HL-60/S4 treated with phorbol 12-myristate 13-acetate at 8.2 ng/mL for 4 days and 3 days (cell line): ENCODE measurements around the gene PSD4.

Experiments used
- in situ Hi-C: fragments of 300-500 bp; cut with MboI; formaldehyde crosslinking; loops from 2 replicates; pipeline ENCODE4 v1.15.0; 2022; ENCODE audit warnings: low sequenced_read_pairs

PSD4 gene

DNA sequence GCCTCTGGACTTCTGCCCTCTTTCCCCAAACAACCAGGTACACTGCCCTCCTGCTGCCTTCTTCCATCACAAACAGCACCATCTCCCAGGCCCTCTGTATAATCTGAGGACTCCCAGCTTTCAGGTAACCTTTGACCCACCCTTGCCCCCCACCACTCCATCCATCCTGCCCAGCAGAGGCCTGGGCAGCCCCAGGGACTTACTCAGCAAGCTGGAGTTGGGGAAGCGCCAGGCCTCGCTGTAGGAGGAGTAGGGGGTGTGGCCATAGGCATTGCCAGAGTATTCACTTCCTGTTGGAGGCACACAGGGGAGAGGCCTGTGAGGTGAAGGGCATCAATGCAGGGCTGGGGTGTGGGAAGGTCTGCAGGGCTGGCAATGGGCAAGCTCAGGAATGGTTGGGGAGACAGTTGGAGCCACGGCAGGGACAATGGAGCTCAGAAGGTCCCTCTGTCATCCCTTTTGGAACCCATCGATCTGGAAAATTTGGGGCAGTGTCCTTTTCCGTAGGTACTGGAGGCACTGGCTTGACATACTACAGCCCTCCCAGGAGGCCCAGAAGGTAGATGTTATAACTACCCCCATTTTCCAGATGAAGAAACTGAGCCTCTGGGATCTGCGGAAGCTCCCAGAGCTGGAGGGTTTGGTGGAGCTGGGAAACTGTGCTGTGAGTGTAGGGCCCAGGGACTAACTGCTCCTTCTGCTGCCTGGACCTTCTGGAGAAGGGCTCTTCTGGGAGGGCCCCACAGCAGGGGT, 46.3 kb downstream of the PSD4 start:
- in situ Hi-C loops = no loop called here

DNA sequence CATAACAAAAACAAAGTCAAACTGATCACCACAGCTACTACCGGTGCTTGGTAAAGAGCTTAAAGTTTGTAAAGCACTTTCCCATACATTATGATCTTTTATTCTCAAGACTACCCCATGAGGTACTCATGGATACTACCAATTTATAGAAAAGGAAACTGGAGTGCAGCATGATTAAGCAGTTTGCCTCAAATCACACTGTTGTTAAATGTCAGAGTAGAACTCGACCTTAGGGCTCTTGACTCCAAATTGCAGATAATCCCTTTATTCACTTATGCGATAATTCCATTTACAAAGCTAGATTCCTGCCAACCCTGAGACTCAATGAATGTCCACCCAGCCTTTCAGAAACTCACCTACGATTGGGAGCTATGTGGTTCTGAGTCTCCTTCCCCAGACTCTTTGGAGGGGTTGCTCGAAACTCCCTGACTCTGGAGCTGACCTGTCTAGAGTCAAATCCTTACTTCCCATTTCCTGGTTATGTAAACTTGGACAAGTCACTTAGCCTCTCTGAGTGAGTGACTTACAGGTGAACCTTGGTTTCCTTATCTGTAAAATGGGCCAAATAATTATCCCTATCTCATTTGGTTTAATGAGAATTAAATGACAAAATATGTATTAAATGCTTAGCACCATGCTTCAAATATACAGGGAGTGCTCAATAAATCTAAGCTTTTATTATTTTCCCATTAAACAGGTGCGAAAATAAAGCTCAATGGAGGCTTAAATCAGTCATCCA, 47.4 kb downstream of the PSD4 start:
- in situ Hi-C loops = no loop called here

DNA sequence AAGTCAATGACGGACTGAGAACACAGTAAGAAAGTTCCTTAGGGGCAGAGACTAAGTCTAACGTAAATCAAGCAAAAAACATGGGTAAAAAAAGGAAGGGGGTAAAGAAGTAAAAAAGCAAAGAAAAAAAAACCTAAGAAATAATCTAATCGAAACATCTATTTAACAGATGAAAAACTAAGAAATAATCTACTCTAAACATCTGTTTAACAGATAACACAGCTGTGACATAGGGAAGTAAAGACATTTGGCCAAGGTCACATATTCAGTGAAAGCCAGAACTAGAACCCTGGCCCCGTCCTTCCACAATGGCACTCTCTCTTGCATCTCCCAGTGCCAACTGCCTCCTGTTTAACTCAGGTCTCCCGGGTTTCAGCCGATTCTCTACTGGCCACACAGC, 48.1 kb downstream of the PSD4 start:
- in situ Hi-C loops = no loop called here

DNA sequence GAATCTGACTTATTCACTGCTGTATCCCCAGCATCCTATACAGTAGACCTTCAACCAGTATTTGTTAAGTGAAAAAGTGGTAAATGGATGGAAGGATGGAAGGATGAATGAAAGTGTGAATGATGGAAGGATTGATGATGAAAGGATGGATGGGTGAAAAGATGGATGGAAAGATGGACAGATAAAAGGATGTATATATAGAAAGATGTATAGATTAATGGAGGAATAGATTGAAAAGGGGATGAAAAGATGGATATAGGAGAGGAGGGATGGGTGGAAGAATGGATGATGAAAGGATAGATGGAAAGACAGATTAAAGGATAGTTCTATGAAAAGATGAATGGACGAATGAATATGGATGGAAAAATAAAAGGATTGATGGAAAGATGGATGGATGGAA, 50.0 kb downstream of the PSD4 start:
- in situ Hi-C loops = no loop called here

DNA sequence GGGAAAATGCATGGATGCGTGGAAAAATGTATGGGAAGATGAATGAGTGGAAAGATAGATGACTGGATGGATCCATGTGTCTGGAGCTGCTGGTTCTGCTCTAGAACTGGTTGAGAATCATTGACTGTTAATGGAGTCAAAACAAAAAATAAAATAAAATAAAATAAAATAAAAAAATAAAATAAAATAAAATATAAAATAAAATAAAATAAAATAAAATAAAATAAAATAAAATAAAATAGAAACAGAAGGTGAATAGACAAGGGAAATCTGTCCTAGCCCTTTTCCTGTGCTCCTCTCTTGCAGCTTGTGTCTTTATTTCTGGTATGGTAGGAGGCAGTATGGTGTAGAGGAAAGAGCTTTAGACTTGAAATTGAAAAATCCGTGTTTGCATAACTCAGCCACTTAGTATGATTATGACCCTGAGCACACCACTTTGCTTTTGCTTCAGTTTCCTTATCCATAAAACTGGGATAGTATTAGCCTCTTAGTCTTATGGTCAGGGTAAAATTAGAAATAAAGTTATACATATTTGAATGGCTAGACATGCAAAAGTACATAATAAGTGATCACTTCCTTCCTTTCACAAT, 51.0 kb downstream of the PSD4 start:
- in situ Hi-C loops = no loop called here

DNA sequence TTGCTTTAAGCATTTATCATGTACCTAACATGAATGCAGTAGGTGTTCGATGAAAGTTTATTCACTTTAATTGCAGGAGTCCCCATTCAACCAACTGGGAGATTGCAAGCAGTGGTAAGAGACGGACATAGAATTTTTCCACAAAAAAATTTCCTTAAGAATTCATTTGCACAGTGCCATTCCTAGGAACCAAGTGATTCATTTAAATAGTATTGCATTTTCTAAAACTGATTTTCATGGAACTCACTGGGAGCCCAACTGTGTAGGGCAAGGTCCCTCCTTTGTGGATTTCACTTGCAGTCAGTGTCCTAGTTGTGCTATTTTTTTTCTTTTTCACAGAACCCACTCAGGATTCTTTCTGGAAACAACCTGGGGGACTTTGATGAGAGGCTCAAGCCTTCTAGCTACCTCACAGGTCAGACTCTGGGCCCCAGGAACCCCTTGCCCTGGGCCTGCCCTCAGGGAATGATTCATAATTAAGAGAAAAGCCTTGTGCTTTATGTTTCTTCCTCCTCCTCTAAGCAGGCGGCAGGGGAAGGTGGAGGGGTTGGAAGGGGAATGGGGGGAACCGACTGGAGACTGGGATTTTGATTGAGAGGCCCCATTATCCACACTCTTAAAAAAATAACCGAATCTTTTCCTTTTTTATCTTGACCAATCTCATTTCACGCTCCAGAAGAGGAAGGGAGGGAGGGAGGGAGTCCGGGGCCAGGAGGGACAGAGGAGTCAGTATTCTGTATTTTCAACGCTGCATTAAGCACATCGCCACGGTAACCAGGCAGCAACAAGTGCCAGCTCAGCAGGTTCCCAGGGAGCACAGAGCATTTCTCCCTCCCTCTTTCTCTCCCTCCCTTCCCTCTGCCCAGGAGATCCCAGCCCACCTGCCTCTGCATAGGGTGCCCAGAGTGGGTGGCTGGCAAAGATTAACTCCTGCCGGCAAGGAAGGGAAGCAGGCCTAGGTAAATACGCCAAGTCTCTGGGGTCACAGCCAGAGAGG, 51.8 kb downstream of the PSD4 start:
- in situ Hi-C loops = no loop called here

DNA sequence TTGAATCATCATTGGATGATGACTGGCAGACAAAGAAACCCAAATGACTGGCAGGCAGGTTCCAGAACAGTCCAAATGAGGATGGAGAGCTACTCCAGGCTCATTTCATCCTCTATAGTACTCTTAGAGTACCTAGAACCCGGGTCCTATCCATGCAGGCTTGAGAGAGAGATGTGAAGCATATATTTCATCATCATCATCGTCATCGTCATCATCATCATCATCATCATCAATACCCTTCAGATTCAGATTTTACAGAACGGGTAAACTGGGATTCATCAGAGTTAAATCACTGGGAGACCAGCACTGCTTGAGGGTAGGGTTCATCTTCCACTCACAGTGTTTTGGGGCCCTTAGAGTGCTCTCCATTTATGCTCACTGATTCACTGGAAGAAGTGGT, 52.7 kb downstream of the PSD4 start:
- in situ Hi-C loops = no loop called here

DNA sequence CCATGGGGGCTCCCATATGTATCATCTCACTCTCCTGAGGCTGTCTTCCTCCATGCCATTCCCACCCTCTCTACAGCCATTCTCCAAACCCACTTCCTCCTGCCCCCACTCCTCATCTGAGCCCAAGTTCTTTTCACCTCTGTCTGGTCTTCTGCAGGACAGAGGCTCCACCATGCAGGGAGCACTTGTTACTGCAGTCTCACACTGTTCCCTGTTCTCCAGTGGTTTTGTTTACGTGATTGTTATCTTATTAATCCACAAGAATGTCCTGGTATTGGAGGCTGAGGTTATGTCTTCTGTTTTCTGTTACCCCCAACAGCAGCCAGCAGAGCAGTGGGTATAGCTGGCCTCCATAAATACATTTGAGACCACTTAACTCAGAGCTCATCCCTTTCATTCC, 53.5 kb downstream of the PSD4 start:
- in situ Hi-C loops = no loop called here

DNA sequence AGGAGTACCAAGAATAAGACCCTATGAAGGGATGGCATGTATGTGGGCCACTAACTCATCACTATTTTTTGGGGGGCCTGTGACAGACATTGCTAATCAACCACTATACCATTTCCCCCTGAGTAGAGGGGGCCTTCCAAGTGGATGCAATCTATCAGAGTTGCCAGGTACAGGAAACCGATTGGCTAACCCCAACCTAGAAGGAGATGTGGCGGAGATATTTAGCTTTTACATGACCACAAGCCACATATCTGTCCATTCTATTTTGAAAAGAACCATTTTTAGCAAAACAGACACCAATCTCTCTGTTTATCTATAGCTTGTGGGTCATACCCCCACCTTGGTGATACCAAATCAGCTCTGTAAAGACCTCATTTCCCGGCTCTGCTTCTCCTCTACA, 53.9 kb downstream of the PSD4 start:
- in situ Hi-C loops = no loop called here

DNA sequence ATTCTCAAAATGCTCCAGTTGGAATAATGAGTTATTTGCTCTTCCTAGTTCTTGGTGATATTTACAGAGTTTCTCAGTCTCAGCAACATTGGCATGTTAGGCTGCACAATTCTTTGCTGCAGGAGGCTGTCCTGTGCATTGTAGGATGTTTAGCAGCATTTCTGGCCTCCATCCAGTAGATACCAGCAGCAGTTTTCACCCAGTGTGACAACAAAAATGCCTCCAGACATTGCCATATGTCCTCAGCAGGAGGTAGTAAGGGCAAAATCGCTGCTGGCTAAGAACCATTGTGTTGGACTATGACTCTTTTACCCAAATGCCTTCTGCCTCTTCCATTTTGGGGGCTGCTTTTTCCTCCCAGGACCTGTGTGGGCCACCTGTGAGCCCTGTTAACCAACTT, 54.6 kb downstream of the PSD4 start:
- in situ Hi-C loops = no loop called here

DNA sequence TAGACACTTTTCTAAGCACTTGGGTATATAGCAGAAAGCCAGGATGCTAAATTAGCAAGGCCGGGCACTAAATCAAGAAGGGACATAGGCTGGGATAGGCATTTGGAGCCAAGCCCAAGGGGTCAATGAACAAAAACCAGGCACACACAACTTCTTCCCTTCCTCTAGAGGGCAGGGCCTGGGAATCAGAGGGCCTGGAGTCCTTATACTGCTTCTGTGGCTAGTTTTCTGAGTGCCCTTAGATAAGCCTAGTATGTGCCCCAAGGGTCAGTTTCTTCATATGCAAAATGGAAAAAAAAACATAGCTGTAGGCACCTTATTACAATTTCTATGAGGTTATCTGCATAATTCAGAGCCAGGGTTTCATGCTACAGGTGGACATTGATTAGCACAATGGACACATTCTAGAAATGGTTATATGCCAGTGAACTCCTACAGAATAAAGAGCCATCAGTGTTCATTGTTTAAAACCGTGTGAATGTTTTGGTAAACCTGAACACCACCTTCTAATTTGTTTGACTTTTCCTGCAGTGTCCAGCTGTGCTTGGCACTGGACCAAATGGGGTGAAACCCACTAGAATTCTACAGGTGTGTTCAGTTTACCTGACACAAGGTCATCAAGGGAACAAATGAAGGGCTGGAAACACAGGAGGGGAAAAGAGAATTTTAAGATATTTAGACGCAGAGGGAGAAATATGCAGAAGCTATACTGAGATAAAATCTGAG, 55.4 kb downstream of the PSD4 start:
- in situ Hi-C loops = no loop called here

DNA sequence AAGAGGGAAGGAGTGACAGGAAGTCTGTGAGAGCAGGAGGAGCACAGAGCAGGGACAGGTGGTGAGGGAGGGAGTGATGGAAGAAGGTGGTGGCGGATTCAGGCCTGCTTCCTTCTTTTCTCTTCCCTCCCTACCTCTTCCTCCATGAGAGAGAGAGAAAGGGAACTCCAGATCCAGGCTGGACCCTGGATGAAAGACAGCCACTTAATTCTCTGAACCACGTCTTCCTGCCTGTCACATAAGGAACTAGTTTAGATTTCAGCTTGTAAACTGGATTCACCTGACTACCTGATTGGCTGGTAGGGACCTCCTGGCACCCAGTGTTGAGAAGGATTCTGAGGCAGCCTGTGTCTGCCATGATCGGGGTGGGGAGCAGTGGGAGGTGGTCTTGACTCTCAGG, 56.0 kb downstream of the PSD4 start:
- in situ Hi-C loops = no loop called here

DNA sequence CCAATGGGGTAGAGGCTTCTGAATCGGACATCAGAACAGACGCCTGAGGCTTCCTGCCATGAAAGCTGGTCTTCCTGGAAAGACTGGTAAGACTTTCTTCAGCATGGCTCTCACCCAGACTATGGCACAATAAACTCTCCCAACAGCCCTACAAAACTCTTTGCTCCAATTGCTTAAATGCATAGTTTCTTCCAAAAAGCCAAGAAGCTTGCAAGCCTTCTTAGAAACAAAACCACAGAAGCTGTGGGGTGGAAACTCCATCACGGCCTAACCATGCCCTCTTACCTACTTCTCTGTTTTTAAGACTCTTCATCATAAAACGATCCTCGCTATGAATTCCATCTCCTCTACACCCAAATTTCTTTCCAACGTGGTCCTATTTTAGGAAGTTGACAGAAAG, 56.8 kb downstream of the PSD4 start:
- in situ Hi-C loops = no loop called here

DNA sequence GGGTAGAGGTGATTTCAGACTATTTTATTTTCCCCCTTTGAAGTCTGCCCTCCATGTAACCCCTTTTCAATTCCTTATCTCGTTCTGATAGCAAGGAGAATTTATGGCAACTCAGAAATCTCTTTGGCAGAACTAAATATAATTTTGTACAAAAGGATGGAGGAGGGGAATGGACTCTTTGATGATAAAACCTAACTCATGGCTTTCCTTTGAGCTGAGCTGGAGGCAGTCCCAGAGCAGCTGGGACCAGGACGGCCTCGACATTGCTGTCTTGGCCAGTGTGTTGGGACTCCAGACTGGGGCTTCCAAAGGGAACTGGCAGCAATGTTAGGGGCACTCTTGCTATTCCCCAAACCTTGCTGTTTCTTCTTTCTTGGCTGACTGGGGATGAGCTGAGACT, 57.3 kb downstream of the PSD4 start:
- in situ Hi-C loops = no loop called here

DNA sequence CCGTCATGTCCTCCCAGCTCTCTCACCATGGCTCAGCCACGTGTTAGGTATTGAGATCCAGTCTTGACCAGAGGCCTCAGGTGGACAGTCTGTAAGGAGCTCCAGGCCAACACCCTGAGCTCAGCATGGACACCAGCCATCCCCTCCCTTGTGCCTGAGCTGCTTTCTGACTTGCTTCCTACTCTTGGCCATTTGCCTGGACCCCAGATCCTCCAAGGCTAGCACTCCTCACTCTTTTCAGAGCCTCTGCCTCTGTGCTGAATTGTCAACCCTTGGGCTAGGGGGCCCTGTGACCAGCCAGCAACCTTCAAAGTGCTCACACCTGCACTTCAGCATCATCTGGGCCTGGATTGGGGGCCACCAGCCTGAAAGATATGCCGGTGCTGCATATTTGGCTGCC, 58.4 kb downstream of the PSD4 start:
- in situ Hi-C loops = no loop called here

DNA sequence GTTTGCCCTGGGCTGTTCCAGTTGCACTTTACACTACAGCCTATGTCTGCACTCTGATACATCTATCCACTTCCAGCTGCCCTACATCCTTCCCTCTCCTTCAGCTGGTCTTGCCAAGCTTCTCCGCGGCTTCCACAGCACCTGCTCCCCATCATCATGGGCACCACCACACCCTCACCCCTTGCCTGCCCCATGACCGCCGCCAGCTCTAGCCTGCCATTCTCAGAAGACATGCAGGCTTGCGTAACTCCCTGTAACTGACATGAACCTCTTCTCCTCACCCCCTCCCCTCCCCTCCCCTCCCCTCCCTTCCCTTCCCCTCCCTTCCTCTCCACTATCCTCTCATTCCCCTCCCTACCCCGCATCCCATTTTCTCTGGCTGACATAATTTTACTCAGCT, 59.0 kb downstream of the PSD4 start:
- in situ Hi-C loops = no loop called here

DNA sequence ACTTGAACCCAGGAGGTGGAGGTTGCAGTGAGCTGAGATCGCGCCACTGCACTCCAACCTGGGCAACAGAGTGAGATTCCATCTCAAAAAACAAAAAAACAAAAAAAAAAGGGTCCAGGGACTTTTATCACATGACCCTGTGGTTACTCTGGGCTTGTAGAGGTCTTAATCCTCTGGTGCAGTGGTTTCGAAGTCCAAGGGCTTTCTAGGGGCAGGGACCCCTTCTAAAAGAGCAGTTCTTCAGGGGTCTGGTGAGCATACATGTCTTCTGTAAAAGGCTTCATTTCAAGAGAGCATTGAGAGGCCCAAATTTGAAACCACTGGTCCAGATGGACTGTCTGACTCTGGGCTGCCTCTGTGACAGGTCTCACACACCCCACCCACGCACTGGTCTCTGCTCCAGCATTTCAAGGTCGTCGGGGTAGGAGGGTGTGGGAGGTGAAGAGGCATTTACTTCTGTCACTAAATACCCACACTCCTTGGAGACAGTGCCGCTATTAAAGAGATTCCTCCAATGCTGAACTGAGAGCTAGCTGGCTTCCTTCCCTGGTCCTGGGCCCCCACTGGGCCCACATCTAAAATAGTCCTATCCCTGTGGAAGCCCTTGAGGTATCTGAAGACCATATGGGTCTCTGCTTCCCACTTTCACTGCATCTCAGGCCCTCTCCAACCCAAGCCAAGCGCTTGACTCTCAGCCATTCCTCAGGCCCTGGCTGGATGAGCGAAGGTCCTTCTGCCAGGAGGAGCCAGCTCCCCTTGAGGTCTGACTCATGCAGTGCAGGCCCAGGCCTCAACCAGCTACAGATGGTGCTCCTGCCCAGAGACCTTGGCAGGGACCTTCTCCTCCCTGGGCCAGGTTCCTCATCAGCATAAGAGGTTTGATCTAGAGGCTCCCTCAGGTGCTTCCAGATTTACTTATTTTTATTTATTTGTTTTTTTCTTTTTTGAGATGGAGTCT, 60.1 kb downstream of the PSD4 start:
- in situ Hi-C loops = no loop called here

DNA sequence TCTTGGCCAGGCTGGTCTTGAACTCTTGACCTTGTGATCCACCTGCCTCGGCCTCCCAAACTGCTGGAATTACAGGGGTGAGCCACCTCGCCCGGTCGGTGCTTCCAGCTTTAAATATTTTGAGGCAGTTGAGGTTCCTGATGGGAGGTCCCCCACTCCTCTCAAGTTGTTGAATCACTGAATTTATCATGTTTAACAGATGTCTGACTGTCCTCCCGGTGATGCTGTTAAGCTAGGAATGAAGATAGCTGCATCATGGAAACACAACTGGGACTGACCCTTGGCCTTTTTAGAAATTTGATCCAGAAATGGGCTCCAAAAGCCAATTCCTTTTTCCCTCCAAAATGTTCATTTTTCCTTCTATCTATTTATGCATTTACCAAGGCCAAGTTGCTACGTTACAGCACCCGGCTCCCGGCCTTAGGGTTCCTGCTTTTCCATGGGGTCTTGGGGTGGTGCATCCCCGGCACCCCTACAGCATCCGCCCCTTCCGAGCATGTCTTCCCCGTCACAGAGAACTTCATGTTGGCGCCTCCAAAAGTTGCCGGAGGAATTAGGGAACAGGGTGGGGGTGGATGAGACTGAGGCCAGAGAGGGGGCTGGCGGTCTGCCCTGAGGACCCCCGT, 61.1 kb downstream of the PSD4 start:
- in situ Hi-C loops = no loop called here
